Measurements from ENCODE around the gene LATS1. TPM values are rescaled to one million over a fixed set of nuclear protein-coding genes. Genes with fewer than 3 reads are reported as not detected.
"Not testable (repeated sequence)": the region's sequence is repeated elsewhere in the genome, so short reads cannot be mapped to it uniquely, and the experiment has no call there.

LATS1 gene
- total RNA-seq, 2 donors from 2014 or later, result 35.4 to 43.6 TPM

- no peak for ATAC-seq
Observed at GRCh38 chr6:149681209-149681608, 36.7 kb downstream of the LATS1 start.

GRCh38 chr6:149680503-149680902 is 37.4 kb downstream of the LATS1 start:
- Mint-ChIP-seq H3K4me3 (no peak overlapping the region), H3K4me1 (peaks cover 15% of the 10 kb centered on the region), H3K27ac (no peak overlapping the region), H3K36me3 (ENCODE audit: low read depth) (peaks cover 6% of the 10 kb centered on the region), H3K27me3 (no peaks in the 10 kb centered on the region)
- no peaks in the 10 kb centered on the region for H3K9me3 ChIP-seq (ENCODE audit: control insufficient read depth, low read length, poor library complexity, severe bottlenecking)
- ATAC-seq (no peak), DNase-seq (no peak)

More at GRCh38 chr6:149681209-149681608, 36.7 kb downstream of the LATS1 start:
- peaks cover 16% of the 10 kb centered on the region for H3K4me1 Mint-ChIP-seq
- H3K27me3 Mint-ChIP-seq, result no peaks in the 10 kb centered on the region
- H3K36me3 Mint-ChIP-seq (ENCODE audit: low read depth), result peaks cover 7% of the 10 kb centered on the region
- no peaks in the 10 kb centered on the region for H3K9me3 ChIP-seq (ENCODE audit: control insufficient read depth, low read length, poor library complexity, severe bottlenecking)
- H3K4me3 Mint-ChIP-seq, result no peak overlapping the region
- no peak for DNase-seq
- no peak overlapping the region for H3K27ac Mint-ChIP-seq

GRCh38 chr6:149672265-149672664 is 45.6 kb downstream of the LATS1 start:
- not testable (repeated sequence) for H3K4me3 Mint-ChIP-seq, DNase-seq
- peak overlapping the region; percentile 78 for H3K27ac Mint-ChIP-seq

GRCh38 chr6:149660028-149660427 is 57.9 kb downstream of the LATS1 start:
- no peak overlapping the region for H3K27ac Mint-ChIP-seq
- ATAC-seq, result no peak

More at GRCh38 chr6:149672265-149672664, 45.6 kb downstream of the LATS1 start:
- peaks cover 12% of the 10 kb centered on the region for H3K36me3 Mint-ChIP-seq (ENCODE audit: low read depth)
- H3K9me3 ChIP-seq (ENCODE audit: control insufficient read depth, low read length, poor library complexity, severe bottlenecking); H3K4me1 Mint-ChIP-seq; H3K27me3 Mint-ChIP-seq; ATAC-seq: not testable (repeated sequence)

GRCh38 chr6:149657441-149657840 is 60.5 kb downstream of the LATS1 start:
- Mint-ChIP-seq H3K27me3 (no peaks in the 10 kb centered on the region), H3K36me3 (ENCODE audit: low read depth) (no peaks in the 10 kb centered on the region), H3K4me1 (no peaks in the 10 kb centered on the region), H3K27ac (no peak overlapping the region), H3K4me3 (no peak overlapping the region)
- H3K9me3 ChIP-seq (ENCODE audit: control insufficient read depth, low read length, poor library complexity, severe bottlenecking), result no peaks in the 10 kb centered on the region
- ATAC-seq (no peak), DNase-seq (no peak)

More at GRCh38 chr6:149660028-149660427, 57.9 kb downstream of the LATS1 start:
- H3K4me1 Mint-ChIP-seq, result no peaks in the 10 kb centered on the region
- H3K36me3 Mint-ChIP-seq (ENCODE audit: low read depth), result peaks cover 4% of the 10 kb centered on the region
- H3K4me3 Mint-ChIP-seq, result no peak overlapping the region
- H3K9me3 ChIP-seq (ENCODE audit: control insufficient read depth, low read length, poor library complexity, severe bottlenecking), result no peaks in the 10 kb centered on the region
- DNase-seq, result no peak
- H3K27me3 Mint-ChIP-seq, result no peaks in the 10 kb centered on the region

- no peak for ATAC-seq
- no peak for DNase-seq
- H3K9me3 ChIP-seq (ENCODE audit: control insufficient read depth, low read length, poor library complexity, severe bottlenecking), result no peaks in the 10 kb centered on the region
- H3K4me1 Mint-ChIP-seq, result peaks cover 14% of the 10 kb centered on the region
- no peaks in the 10 kb centered on the region for H3K27me3 Mint-ChIP-seq
- H3K27ac Mint-ChIP-seq, result no peak overlapping the region
- no peaks in the 10 kb centered on the region for H3K36me3 Mint-ChIP-seq (ENCODE audit: low read depth)
- no peak overlapping the region for H3K4me3 Mint-ChIP-seq
Observed at GRCh38 chr6:149651056-149651455, 66.8 kb downstream of the LATS1 start.

GRCh38 chr6:149648148-149649145 is 69.5 kb downstream of the LATS1 start, which contains the start of gene KATNA1:
Gene KATNA1, minus strand, starts transcription at chr6:149648714. Its CDS starts 10,167 bp downstream, at chr6:149638547.
- Mint-ChIP-seq H3K27me3 (no peaks in the 10 kb centered on the region), H3K4me1 (peaks cover 21% of the 10 kb centered on the region), H3K27ac (peak within 1 kb of the TSS; percentile 92), H3K4me3 (peak within 1 kb of the TSS; percentile 95), H3K36me3 (ENCODE audit: low read depth) (no peaks in the 10 kb centered on the region)
- peak; percentile 70 to 86 (median 85) for DNase-seq
- no peaks in the 10 kb centered on the region for H3K9me3 ChIP-seq (ENCODE audit: control insufficient read depth, low read length, poor library complexity, severe bottlenecking)
- peak; percentile 94 for ATAC-seq

GRCh38 chr6:149646599-149646998 is 71.3 kb downstream of the LATS1 start:
- no peaks in the 10 kb centered on the region for H3K36me3 Mint-ChIP-seq (ENCODE audit: low read depth)
- H3K27ac Mint-ChIP-seq, result peak overlapping the region; percentile 92
- peaks cover 28% of the 10 kb centered on the region for H3K4me1 Mint-ChIP-seq
- H3K9me3 ChIP-seq (ENCODE audit: control insufficient read depth, low read length, poor library complexity, severe bottlenecking), result no peaks in the 10 kb centered on the region
- H3K4me3 Mint-ChIP-seq, result no peak overlapping the region
- no peak for DNase-seq
- H3K27me3 Mint-ChIP-seq, result no peaks in the 10 kb centered on the region
- no peak for ATAC-seq

- no peak overlapping the region for H3K4me3 Mint-ChIP-seq
- peaks cover 31% of the 10 kb centered on the region for H3K4me1 Mint-ChIP-seq
- no peak for ATAC-seq
- DNase-seq, result no peak
- no peaks in the 10 kb centered on the region for H3K9me3 ChIP-seq (ENCODE audit: control insufficient read depth, low read length, poor library complexity, severe bottlenecking)
- H3K27me3 Mint-ChIP-seq, result no peaks in the 10 kb centered on the region
- no peaks in the 10 kb centered on the region for H3K36me3 Mint-ChIP-seq (ENCODE audit: low read depth)
- peak overlapping the region; percentile 53 for H3K27ac Mint-ChIP-seq
Observed at GRCh38 chr6:149642829-149643580, 74.9 kb downstream of the LATS1 start.

- no peak for ATAC-seq
- H3K9me3 ChIP-seq (ENCODE audit: control insufficient read depth, low read length, poor library complexity, severe bottlenecking), result no peaks in the 10 kb centered on the region
- H3K4me1 Mint-ChIP-seq, result peaks cover 7% of the 10 kb centered on the region
- H3K4me3 Mint-ChIP-seq, result no peak overlapping the region
- no peak for DNase-seq
- H3K27ac Mint-ChIP-seq, result no peak overlapping the region
- no peaks in the 10 kb centered on the region for H3K27me3 Mint-ChIP-seq
- no peaks in the 10 kb centered on the region for H3K36me3 Mint-ChIP-seq (ENCODE audit: low read depth)
Observed at GRCh38 chr6:149636124-149636523, 81.8 kb downstream of the LATS1 start.

GRCh38 chr6:149634315-149634714 is 83.6 kb downstream of the LATS1 start:
- Mint-ChIP-seq H3K27me3 (no peaks in the 10 kb centered on the region), H3K36me3 (ENCODE audit: low read depth) (no peaks in the 10 kb centered on the region), H3K4me3 (no peak overlapping the region), H3K27ac (no peak overlapping the region), H3K4me1 (peaks cover 2% of the 10 kb centered on the region)
- DNase-seq (no peak), ATAC-seq (no peak)
- no peaks in the 10 kb centered on the region for H3K9me3 ChIP-seq (ENCODE audit: control insufficient read depth, low read length, poor library complexity, severe bottlenecking)

GRCh38 chr6:149628875-149629510 is 88.9 kb downstream of the LATS1 start:
- DNase-seq (no peak), ATAC-seq (no peak)
- Mint-ChIP-seq H3K36me3 (ENCODE audit: low read depth) (peaks cover 3% of the 10 kb centered on the region), H3K27me3 (no peaks in the 10 kb centered on the region), H3K4me3 (no peak overlapping the region), H3K4me1 (peaks cover 15% of the 10 kb centered on the region), H3K27ac (peak overlapping the region; percentile 65)
- H3K9me3 ChIP-seq (ENCODE audit: control insufficient read depth, low read length, poor library complexity, severe bottlenecking), result no peaks in the 10 kb centered on the region

GRCh38 chr6:149627672-149628071 is 90.2 kb downstream of the LATS1 start:
- H3K4me3 Mint-ChIP-seq, result no peak overlapping the region
- H3K4me1 Mint-ChIP-seq, result peaks cover 18% of the 10 kb centered on the region
- H3K36me3 Mint-ChIP-seq (ENCODE audit: low read depth), result peaks cover 3% of the 10 kb centered on the region
- DNase-seq (no peak), ATAC-seq (no peak)
- H3K27me3 Mint-ChIP-seq, result no peaks in the 10 kb centered on the region
- peak overlapping the region; percentile 65 for H3K27ac Mint-ChIP-seq
- H3K9me3 ChIP-seq (ENCODE audit: control insufficient read depth, low read length, poor library complexity, severe bottlenecking), result no peaks in the 10 kb centered on the region
